H1 (cell line): ENCODE results near the gene TMEM130. TPM values are rescaled to one million over a fixed set of nuclear protein-coding genes. Genes with fewer than 3 reads are reported as not detected.

Source experiments
- CTCF ChIA-PET: fragments of 300-600 bp; sonication (Branson Sonifier 250); formaldehyde crosslinking; loops from one replicate; lab custom pipeline; 2021; ENCODE audit not compliant: partially characterized antibody; lab: Charles Lee
- POLR2A ChIA-PET: fragments of 300-600 bp; sonication (Branson Sonifier 250); formaldehyde crosslinking; loops from one replicate; lab custom pipeline; 2021; ENCODE audit warnings: inconsistent platforms; ENCODE audit not compliant: partially characterized antibody; lab: Charles Lee
- DNase-seq, 2 experiments: peaks; one replicate each; pipeline versions ENCODE4 v3.0.0 to v3.0.0-alpha.2; 2010 to 2022; ENCODE audit warnings: low spot score in 2 of 2, low read depth in 1 of 2, mixed read lengths in 1 of 2
- FAIRE-seq: peaks from 2 replicates; lab custom pipeline; 2011; peaks lifted over from hg19 to GRCh38; lab: Jason Lieb, UNC
- H2AFZ ChIP-seq: 2 replicates; pipeline ENCODE4 v1.8.1; 2012; ENCODE audit warnings: low read length, inconsistent platforms
- H2AK5ac ChIP-seq: 2 replicates; pipeline ENCODE4 v1.6.1; 2013; ENCODE audit warnings: low read depth, low read length
- H2BK120ac ChIP-seq: replicated peaks from 2 replicates; pipeline ENCODE3; 2013; ENCODE audit warnings: low read depth, low read length, inconsistent platforms
- H2BK12ac ChIP-seq: 2 replicates; pipeline ENCODE4 v1.6.1; 2013; ENCODE audit warnings: low read depth, low read length
- H2BK15ac ChIP-seq: 2 replicates; pipeline ENCODE4 v1.6.1; 2013; ENCODE audit warnings: low read length
- H2BK20ac ChIP-seq: 2 replicates; pipeline ENCODE4 v1.6.1; 2013; ENCODE audit warnings: low read length
- H2BK5ac ChIP-seq: 2 replicates; pipeline ENCODE4 v1.6.1; 2013; ENCODE audit warnings: low read depth, low read length
- H3K14ac ChIP-seq: 2 replicates; pipeline ENCODE4 v1.6.1; 2013; ENCODE audit warnings: inconsistent platforms; ENCODE audit not compliant: insufficient read length
- H3K18ac ChIP-seq: 2 replicates; pipeline ENCODE4 v1.6.1; 2013; ENCODE audit warnings: low read length; ENCODE audit errors: extremely low read depth
- H3K23ac ChIP-seq: 2 replicates; pipeline ENCODE4 v1.6.1; 2013; ENCODE audit warnings: inconsistent platforms; ENCODE audit not compliant: insufficient read length
- H3K23me2 ChIP-seq: 2 replicates; pipeline ENCODE4 v1.6.1; 2013; ENCODE audit warnings: low read depth, low read length
- H3K27ac ChIP-seq: 2 replicates; pipeline ENCODE4 v1.6.1; 2011; ENCODE audit warnings: low read depth, low read length, inconsistent platforms
- H3K27me3 ChIP-seq, 4 experiments: replicated peaks in 1 of 4; 1 replicate in 1 of 4; 2 replicates in 3 of 4; pipeline versions ENCODE4 v1.6.1 to v1.8.1; 2011 to 2013; ENCODE audit warnings: low read length in 3 of 4, mild to moderate bottlenecking in 3 of 4, inconsistent platforms in 2 of 4, mixed read lengths in 2 of 4, moderate library complexity in 1 of 4; ENCODE audit not compliant: control insufficient read depth in 3 of 4, insufficient read depth in 3 of 4; ENCODE audit errors: extremely low read depth in 1 of 4
- H3K36me3 ChIP-seq, 4 experiments: 2 replicates each; pipeline versions ENCODE4 v1.6.1 to v1.8.1; 2011 to 2013; ENCODE audit warnings: mild to moderate bottlenecking in 4 of 4, low read length in 3 of 4, moderate library complexity in 2 of 4, control low read depth in 1 of 4, inconsistent platforms in 1 of 4; ENCODE audit not compliant: insufficient read depth in 4 of 4, control insufficient read depth in 2 of 4
- H3K4ac ChIP-seq: replicated peaks from 2 replicates; pipeline ENCODE3; 2013; ENCODE audit warnings: low read length, low read depth, mixed read lengths, inconsistent platforms; ENCODE audit not compliant: insufficient read length
- H3K4me1 ChIP-seq, 4 experiments: replicated peaks in 1 of 4; 1 replicate in 1 of 4; 2 replicates in 3 of 4; pipeline versions ENCODE4 v1.6.1 to v1.8.1; 2011 to 2013; ENCODE audit warnings: low read length in 3 of 4, inconsistent platforms in 2 of 4, mixed read lengths in 1 of 4; ENCODE audit not compliant: insufficient read depth in 4 of 4, control insufficient read depth in 3 of 4
- H3K4me2 ChIP-seq, 2 experiments: 2 replicates each; pipeline versions ENCODE4 v1.6.1 to v1.8.1; 2011 to 2013; ENCODE audit warnings: low read depth in 2 of 2, low read length in 2 of 2, control low read depth in 1 of 2, inconsistent platforms in 1 of 2, mild to moderate bottlenecking in 1 of 2; ENCODE audit not compliant: insufficient read depth in 1 of 2
- H3K4me3 ChIP-seq, 4 experiments: fragments of 200-600, 300-600 bp in 1 of 4; sonication (generic), shearing (Covaris generic), sonication (Bioruptor Twin) in 1 of 4; 2 replicates each; pipeline versions ENCODE4 v1.5.1 to v1.8.1; 2011 to 2016; ENCODE audit warnings: low read length in 4 of 4, low read depth in 3 of 4, control low read depth in 2 of 4, inconsistent platforms in 2 of 4, mild to moderate bottlenecking in 2 of 4, mixed read lengths in 1 of 4, moderate library complexity in 1 of 4; ENCODE audit not compliant: insufficient read depth in 2 of 4; ENCODE audit errors: extremely low read depth in 1 of 4
- H3K56ac ChIP-seq: replicated peaks from 2 replicates; pipeline ENCODE3; 2013; ENCODE audit warnings: low read depth, mild to moderate bottlenecking, mixed read lengths, low read length, inconsistent platforms; ENCODE audit not compliant: insufficient read length
- H3K79me1 ChIP-seq: 2 replicates; pipeline ENCODE4 v1.6.1; 2013; ENCODE audit warnings: low read depth, low read length, control low read depth
- H3K79me2 ChIP-seq, 2 experiments: 2 replicates each; pipeline versions ENCODE4 v1.6.1 to v1.8.1; 2012 to 2013; ENCODE audit warnings: low read length in 2 of 2, mild to moderate bottlenecking in 2 of 2, inconsistent platforms in 1 of 2; ENCODE audit not compliant: insufficient read depth in 2 of 2, control insufficient read depth in 1 of 2
- H3K9ac ChIP-seq, 4 experiments: replicated peaks in 1 of 4; 1 replicate in 1 of 4; 2 replicates in 3 of 4; pipeline versions ENCODE4 v1.6.1 to v1.8.1; 2011 to 2013; ENCODE audit warnings: low read depth in 3 of 4, low read length in 3 of 4, control low read depth in 2 of 4, mild to moderate bottlenecking in 2 of 4, moderate library complexity in 2 of 4, inconsistent platforms in 1 of 4; ENCODE audit errors: extremely low read depth in 1 of 4
- H3K9me3 ChIP-seq, 2 experiments: 2 replicates each; pipeline versions ENCODE4 v1.6.1 to v1.8.1; 2012 to 2013; ENCODE audit warnings: mild to moderate bottlenecking in 2 of 2, moderate library complexity in 2 of 2, control low read depth in 1 of 2, inconsistent platforms in 1 of 2, low read depth in 1 of 2, low read length in 1 of 2, mixed read lengths in 1 of 2; ENCODE audit not compliant: insufficient read depth in 2 of 2
- H4K20me1 ChIP-seq, 2 experiments: replicated peaks in 1 of 2; 2 replicates each; pipeline versions ENCODE3 to v1.8.1; 2011 to 2013; ENCODE audit warnings: inconsistent platforms in 2 of 2, low read length in 2 of 2, mild to moderate bottlenecking in 1 of 2; ENCODE audit not compliant: insufficient read depth in 2 of 2, control insufficient read depth in 1 of 2
- H4K5ac ChIP-seq: 2 replicates; pipeline ENCODE4 v1.6.1; 2013; ENCODE audit warnings: low read length, low read depth, mixed read lengths, inconsistent platforms; ENCODE audit not compliant: insufficient read length
- H4K8ac ChIP-seq: 2 replicates; pipeline ENCODE4 v1.8.0; 2013; ENCODE audit warnings: mild to moderate bottlenecking, moderate library complexity, low read length, inconsistent platforms; ENCODE audit not compliant: insufficient read depth; ENCODE audit errors: extremely low read depth
- H4K91ac ChIP-seq: replicated peaks from 2 replicates; pipeline ENCODE3; 2013; ENCODE audit warnings: low read length, mixed read lengths, inconsistent platforms; ENCODE audit not compliant: insufficient read length
- RFX5 ChIP-seq: IDR thresholded peaks from 2 replicates; pipeline ENCODE4 v1.6.1; 2011; ENCODE audit warnings: low read depth, low read length, improper control_type of control experiment, borderline replicate concordance
- WGBS, 2 experiments: shearing (Covaris generic) in 1 of 2; methylation state at CpG; one replicate each; pipeline versions ENCODE4 v1.1.6 to v1.1.7; 2013 to 2015; ENCODE audit warnings: low lambda C conversion rate in 2 of 2, mixed read lengths in 2 of 2, inconsistent platforms in 1 of 2, low coverage in 1 of 2, missing lambda C conversion rate in 1 of 2; ENCODE audit not compliant: insufficient replicate concordance in 2 of 2, insufficient coverage in 1 of 2, insufficient read length in 1 of 2; ENCODE audit errors: extremely low coverage in 1 of 2, missing lambda C conversion rate in 1 of 2; 5-methylcytosine and 5-hydroxymethylcytosine counted together
- polyA plus RNA-seq, 7 experiments: library from polyadenylated mRNA; depleted of rRNA in 3 of 7; stranded (reverse) in 5 of 7; unstranded in 2 of 7; fragments of >200 nt in 5 of 7; fragments of 200-250 nt in 2 of 7; gene quantifications; 1 replicate in 5 of 7; 2 replicates in 1 of 7; 4 replicates in 1 of 7; pipeline versions ENCODE4 v1.2.1 to v1.2.3, GENCODE V29; 2011 to 2013; ENCODE audit warnings: missing spikeins in 2 of 7, mixed read lengths in 2 of 7
- total RNA-seq: library from RNA; stranded (reverse); fragmentation: NEBNext Ultra II Directional; extraction: Animal tissue kit (Norgen Biotek cat#: 25700); gene quantifications from 2 replicates; pipeline ENCODE4 v1.2.1, GENCODE V29; 2021

Gene TMEM130
- total and polyA plus RNA-seq, 2 of the 8 experiments (the other 6 are each of a cell fraction or from before 2014, with no cell fraction given) = 2.9 to 6.6 TPM

- 86% methylated on average over 4 of the region's 4 CpGs; no CpG with 5 or more reads in 1 of the 2 experiments for WGBS, 2 experiments
- no peak for TF ChIP-seq RFX5
- H2AFZ ChIP-seq = no peak overlapping the region
Observed at GRCh38 chr7:98800996-98801395, 68.8 kb downstream of the TMEM130 start.

More at GRCh38 chr7:98800996-98801395, 68.8 kb downstream of the TMEM130 start:
- no peak overlapping the region for H3K23ac ChIP-seq
- H3K79me1 ChIP-seq = no peaks in the 10 kb centered on the region
- no peaks in the 10 kb centered on the region for H3K23me2 ChIP-seq
- H2AK5ac ChIP-seq = no peak overlapping the region
- no peak overlapping the region for H3K4me3 ChIP-seq
- H3K18ac ChIP-seq = no peak overlapping the region
- no peak overlapping the region for H2BK15ac ChIP-seq
- FAIRE-seq (no peak), DNase-seq (no peak)
- no peak overlapping the region for H4K5ac ChIP-seq
- H2BK20ac ChIP-seq = no peak overlapping the region
- no peak overlapping the region for H3K56ac ChIP-seq
- no peaks in the 10 kb centered on the region for H3K27me3 ChIP-seq
- no peak overlapping the region for H3K9ac ChIP-seq
- POLR2A ChIA-PET = no interaction called here
- no peaks in the 10 kb centered on the region for H4K20me1 ChIP-seq
- H4K91ac ChIP-seq = no peak overlapping the region
- no peaks in the 10 kb centered on the region for H3K79me2 ChIP-seq
- H4K8ac ChIP-seq = no peak overlapping the region
- H2BK12ac ChIP-seq = no peak overlapping the region
- no peaks in the 10 kb centered on the region for H3K36me3 ChIP-seq
- peaks cover 3% of the 10 kb centered on the region in 2 experiments; a peak in 1 of 4 replicates for H3K9me3 ChIP-seq
- no peak overlapping the region for H3K27ac ChIP-seq
- no peak overlapping the region for H2BK120ac ChIP-seq
- no peaks in the 10 kb centered on the region for H3K4me1 ChIP-seq
- H3K4ac ChIP-seq = no peak overlapping the region
- no peak overlapping the region for H3K14ac ChIP-seq
- no peak overlapping the region for H2BK5ac ChIP-seq
- no peak overlapping the region for H3K4me2 ChIP-seq
- CTCF ChIA-PET = interaction anchor here (0.7 to 4.3 kb wide), 7 partner anchors 13 to 376 kb away, joined by 3 to 28 read pairs (median 4); no protein-coding TSS in a partner anchor
